OCI-LY1 (cell line): ENCODE results near the gene P3H3.

Experiments
- CTCF ChIP-seq: fragments of 200-600 bp; sonication (generic), shearing (Covaris generic); IDR thresholded peaks from 2 replicates; pipeline ENCODE4 v1.5.1; 2017; ENCODE audit warnings: mild to moderate bottlenecking, antibody characterized with exemption, low read length, moderate library complexity, mixed read lengths
- EZH2 ChIP-seq: fragments of 200-600 bp; sonication (generic), shearing (Covaris generic); IDR thresholded peaks from 2 replicates; pipeline ENCODE4 v1.8.0; 2017; ENCODE audit warnings: borderline replicate concordance, mixed run types, mild to moderate bottlenecking, antibody characterized with exemption, low read length, moderate library complexity, mixed read lengths

GRCh38 chr12:6782119-6782518, 46.1 kb upstream of the P3H3 start:
- no peak for TF ChIP-seq EZH2
- no peak for TF ChIP-seq CTCF
